ENCODE measurements around the gene POU4F1. TPM values are rescaled to one million over a fixed set of nuclear protein-coding genes. Genes with fewer than 3 reads are reported as not detected.
A peak's percentile ranks its signal among the peaks of the same experiment; 100 is the strongest.

The POU4F1 gene
- total RNA-seq, 4 donors from 2014 or later: 0.13 to 0.16 TPM; not detected in 2

DNA sequence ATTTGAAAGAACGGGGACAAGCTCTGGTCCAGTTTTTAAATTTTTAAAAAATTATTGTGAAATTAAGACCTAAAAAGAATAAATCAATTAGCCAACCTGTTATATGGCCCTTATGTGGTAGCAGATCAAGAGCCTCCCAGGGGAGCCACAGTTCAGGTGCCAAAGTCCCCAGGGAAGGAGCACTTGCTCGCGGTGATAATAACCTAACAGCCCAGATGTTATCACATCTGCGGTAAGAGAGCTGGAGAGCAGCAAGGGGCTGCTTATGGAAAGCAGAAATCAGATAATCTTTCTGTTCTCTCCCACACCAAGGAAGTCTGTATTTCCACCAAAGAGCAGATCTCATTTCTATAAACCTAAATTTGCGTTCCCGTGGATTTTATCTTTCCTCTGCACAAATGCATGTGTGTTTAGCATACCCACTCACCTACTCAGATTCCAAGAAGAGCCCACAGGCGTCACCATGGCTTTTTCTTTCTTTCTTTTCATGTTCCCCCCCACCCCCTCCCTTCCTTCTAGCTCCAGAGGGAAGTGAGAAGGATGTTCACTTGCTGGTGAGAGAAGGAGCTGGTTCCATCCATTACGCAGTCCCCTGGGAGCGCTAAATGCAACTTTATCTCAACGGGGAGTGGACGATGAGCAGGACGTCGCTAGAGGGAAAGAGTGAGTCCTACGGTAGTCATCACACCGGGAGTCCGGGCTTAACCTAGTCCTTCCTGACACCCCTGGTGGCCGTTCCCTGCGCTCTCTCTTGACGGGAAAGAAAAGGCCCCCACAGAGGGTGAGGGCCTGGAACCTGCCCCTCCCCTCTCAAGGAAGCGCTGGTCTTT, 1.6 kb upstream of the POU4F1 start:
- no peak overlapping the region for H3K4me3 ChIP-seq
- DNase-seq (ENCODE audit: low spot score in 2 of 2): no peak
- no peak for TF ChIP-seq EP300 (IDR thresholded peaks at IDR 0.05)
- no peak for TF ChIP-seq POLR2AphosphoS5 (IDR thresholded peaks at IDR 0.05)
- no peak overlapping the region for H3K27ac ChIP-seq
- peaks cover 63% of the 10 kb centered on the region for H3K4me1 ChIP-seq
- H3K9me3 ChIP-seq: no peaks in the 10 kb centered on the region
- WGBS: 7% methylated on average over 16 of the region's 20 CpGs
- H3K36me3 ChIP-seq: no peaks in the 10 kb centered on the region
- H3K27me3 ChIP-seq: peaks cover 97% of the 10 kb centered on the region

GRCh38 chr13:78602561-78603239, 652 bp downstream of the POU4F1 start:
- 2% methylated on average over 27 of the region's 51 CpGs for WGBS
- H3K27me3 ChIP-seq: peaks cover 97% of the 10 kb centered on the region
- TF ChIP-seq POLR2A (IDR thresholded peaks at IDR 0.05): no peak
- no peak for TF ChIP-seq CTCF (IDR thresholded peaks at IDR 0.05)
- no peak for DNase-seq (ENCODE audit: low spot score in 2 of 2)
- H3K4me3 ChIP-seq: peak overlapping the region; percentile 52
- no peak overlapping the region for H3K27ac ChIP-seq
- peaks cover 43% of the 10 kb centered on the region for H3K4me1 ChIP-seq
- no peaks in the 10 kb centered on the region for H3K36me3 ChIP-seq
- H3K9me3 ChIP-seq: no peaks in the 10 kb centered on the region

DNA sequence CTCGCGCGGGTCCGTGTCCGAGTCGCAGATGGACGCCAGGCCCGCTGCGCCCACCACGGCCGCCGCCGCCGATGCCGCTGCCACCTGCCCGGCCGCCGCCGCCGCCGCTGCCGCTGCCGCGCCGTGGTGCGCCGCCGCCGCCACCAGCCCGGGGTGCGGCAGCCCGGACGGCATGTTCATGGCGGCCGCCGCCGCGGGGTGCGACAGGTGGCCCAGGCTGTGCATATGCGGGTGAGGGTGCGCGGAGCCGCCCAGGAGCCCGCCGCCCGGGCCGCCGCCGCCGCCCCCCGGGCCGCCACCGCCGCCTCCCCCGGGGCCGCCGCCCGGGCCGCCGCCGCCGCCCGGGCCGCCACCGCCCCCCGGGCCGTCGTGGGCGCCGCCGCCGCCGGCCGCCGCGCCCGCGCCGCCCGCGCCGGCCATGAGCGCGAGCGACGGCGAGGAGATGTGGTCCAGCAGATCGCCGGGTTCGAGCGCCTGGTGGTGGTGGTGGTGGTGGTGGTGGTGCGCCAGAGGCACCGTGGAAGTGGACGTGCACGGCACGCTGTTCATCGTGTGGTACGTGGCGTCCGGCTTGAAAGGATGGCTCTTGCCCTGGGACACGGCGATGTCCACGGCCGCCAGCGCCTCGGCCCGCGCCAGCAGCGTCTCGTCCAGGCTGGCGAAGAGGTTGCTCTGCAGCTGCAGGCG, 1.3 kb downstream of the POU4F1 start:
- Histone ChIP-seq H3K27ac (no peak overlapping the region), H3K27me3 (peaks cover 97% of the 10 kb centered on the region)
- WGBS: 2% methylated on average over 52 of the region's 112 CpGs

DNA sequence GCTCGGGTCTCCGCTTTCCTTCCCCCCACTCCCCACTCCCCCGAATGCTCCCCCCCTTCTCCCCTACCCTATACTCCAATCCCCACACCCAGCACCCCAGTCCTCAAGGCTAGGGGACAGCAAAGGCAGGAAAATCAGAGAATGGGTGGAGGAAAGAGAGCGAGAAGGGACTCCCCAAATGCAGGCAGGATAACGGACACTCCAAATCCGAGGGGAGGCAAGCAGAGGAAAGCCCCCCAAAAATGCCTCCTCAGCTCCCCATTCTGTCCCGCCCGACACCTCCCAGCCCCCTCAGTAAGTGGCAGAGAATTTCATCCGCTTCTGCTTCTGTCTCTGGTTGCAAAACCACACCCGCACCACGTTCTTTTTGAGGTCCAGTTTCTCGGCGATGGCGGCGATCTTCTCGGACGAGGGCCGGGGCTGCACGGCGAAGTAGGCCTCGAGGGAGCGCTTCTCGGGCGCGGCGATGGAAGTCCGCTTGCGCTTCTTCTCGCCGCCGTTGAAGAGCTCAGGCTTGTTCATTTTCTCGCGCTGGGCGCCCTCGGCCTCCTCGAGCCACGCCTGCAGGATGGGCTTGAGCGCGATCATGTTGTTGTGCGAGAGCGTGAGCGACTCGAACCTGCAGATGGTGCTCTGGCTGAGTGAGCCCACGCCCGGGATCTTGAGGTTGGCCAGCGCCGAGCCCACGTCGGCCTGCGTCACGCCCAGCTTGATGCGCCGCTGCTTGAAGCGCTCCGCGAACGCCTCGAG, 2.1 kb downstream of the POU4F1 start:
- Histone ChIP-seq H3K36me3 (no peaks in the 10 kb centered on the region), H3K27ac (no peak overlapping the region), H3K4me1 (peaks cover 40% of the 10 kb centered on the region), H3K9me3 (no peaks in the 10 kb centered on the region), H3K4me3 (peak overlapping the region; percentile 33), H3K27me3 (peaks cover 97% of the 10 kb centered on the region)
- TF ChIP-seq POLR2A (IDR thresholded peaks at IDR 0.05): no peak
- no peak for TF ChIP-seq EP300 (IDR thresholded peaks at IDR 0.05)
- no peak for TF ChIP-seq CTCF (IDR thresholded peaks at IDR 0.05)
- no peak for TF ChIP-seq POLR2AphosphoS5 (IDR thresholded peaks at IDR 0.05)
- DNase-seq (ENCODE audit: low spot score in 2 of 2): no peak
- 5% methylated on average over 8 of the region's 58 CpGs for WGBS

More for the DNA sequence above, 1.3 kb downstream of the POU4F1 start:
- H3K9me3 ChIP-seq: no peaks in the 10 kb centered on the region
- H3K4me3 ChIP-seq: peak overlapping the region; percentile 52
- H3K4me1 ChIP-seq: peaks cover 39% of the 10 kb centered on the region
- no peak for TF ChIP-seq EP300 (IDR thresholded peaks at IDR 0.05)
- no peak for TF ChIP-seq POLR2AphosphoS5 (IDR thresholded peaks at IDR 0.05)
- no peak for TF ChIP-seq CTCF (IDR thresholded peaks at IDR 0.05)
- TF ChIP-seq POLR2A (IDR thresholded peaks at IDR 0.05): no peak
- no peak for DNase-seq (ENCODE audit: low spot score in 2 of 2)
- H3K36me3 ChIP-seq: no peaks in the 10 kb centered on the region

DNA sequence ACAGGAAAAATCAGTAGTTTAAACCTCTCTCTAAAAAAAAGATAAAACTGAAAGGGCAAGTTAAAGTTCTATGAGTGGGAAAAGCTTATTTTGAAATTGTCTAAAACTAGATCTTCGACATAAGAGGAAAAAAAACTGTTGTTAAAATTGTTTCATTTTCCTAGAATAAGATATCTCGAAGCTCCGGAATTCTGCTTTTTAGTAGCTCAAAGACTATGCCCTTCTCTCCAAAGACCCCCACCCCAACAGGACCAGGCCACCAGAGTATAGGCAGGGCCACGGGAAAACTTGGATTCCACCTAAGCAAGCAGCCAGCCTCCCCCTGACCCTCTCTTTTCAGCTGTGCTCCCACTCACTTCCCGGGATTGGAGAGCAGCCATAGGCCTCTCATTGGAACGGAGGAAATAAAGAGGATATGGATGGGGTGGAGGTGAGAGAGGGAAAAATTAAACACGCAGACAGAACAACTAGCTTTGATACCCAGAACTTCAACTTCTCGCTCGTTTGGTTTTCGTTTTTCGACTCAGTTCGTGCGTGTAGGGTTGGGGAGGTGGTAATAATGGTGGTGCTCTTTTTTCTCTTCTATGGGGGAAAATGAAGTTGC, 3.0 kb downstream of the POU4F1 start:
- DNase-seq (ENCODE audit: low spot score in 2 of 2): no peak
- Histone ChIP-seq H3K9me3 (no peaks in the 10 kb centered on the region), H3K27me3 (peaks cover 97% of the 10 kb centered on the region), H3K4me3 (no peak overlapping the region), H3K4me1 (peaks cover 48% of the 10 kb centered on the region), H3K36me3 (no peaks in the 10 kb centered on the region), H3K27ac (no peak overlapping the region)
- WGBS: 18% methylated on average over 13 of the region's 13 CpGs
- TF ChIP-seq CTCF (IDR thresholded peaks at IDR 0.05): no peak
- no peak for TF ChIP-seq POLR2A (IDR thresholded peaks at IDR 0.05)
- TF ChIP-seq POLR2AphosphoS5 (IDR thresholded peaks at IDR 0.05): no peak
- TF ChIP-seq EP300 (IDR thresholded peaks at IDR 0.05): no peak
